NCI-H774 (cell line): Measurements from ENCODE around the gene VPS37C.
"Not testable (repeated sequence)": the region's sequence is repeated elsewhere in the genome, so short reads cannot be mapped to it uniquely, and the experiment has no call there.

ENCODE experiments used
- DNase-seq: peaks from one replicate; lab custom pipeline; 2025; lab: John Stamatoyannopoulos, UW

Gene VPS37C

GRCh38 chr11:61161190-61162091, at the start of gene VPS37C:
TSS of gene VPS37C (minus strand) at chr11:61161426. CDS start at chr11:61138829, 22,597 bp downstream.
- DNase-seq: peak; percentile 92

DNA sequence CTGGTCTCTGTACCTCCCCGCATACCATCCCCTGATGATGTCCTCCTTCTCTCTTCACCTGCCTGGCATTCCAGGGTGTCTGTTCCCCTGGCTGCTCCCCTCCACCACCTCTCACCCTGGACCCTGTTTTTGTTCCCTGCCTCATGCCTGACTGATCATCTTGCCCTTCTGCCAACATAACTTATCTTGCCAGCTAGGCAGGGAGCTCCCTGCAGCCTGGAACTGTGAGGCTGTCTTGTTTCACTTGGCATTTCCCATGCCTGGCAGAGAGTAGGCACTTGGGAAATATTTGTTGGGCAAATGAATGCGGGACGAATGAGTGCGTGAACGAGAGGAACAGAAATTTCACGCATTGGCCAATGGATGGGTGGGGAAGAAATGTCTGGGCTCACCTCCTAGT, 49.4 kb upstream of the VPS37C start:
- DNase-seq: not testable (repeated sequence)

- DNase-seq: not testable (repeated sequence)
Measured at GRCh38 chr11:61207636-61208310, 46.5 kb upstream of the VPS37C start.

DNA sequence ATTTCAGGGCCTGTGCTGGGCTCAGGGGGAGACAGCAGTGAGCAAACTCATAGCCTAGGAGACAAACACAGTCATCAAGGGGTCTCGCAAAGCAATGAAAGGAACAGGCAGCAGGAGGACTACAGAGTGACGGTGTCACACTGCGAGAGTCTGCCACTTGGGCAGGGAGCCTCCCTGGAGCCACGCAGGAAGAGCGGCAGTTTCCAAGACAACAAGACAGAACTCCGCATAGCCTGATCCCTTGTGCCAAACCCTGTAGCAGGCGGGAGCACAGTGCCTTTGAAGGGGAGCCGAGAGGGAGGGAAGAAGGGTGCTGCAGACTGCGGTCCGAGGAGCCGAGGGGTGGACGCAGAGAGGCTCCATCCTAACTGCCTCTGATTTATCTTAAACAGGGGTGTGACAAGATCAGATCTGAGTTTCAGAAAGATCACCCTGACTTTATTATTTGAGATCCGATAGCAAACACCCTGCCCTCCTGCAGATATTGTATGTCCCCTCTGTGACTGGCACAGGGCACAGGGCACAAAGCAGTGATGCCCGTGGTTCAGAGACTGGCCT, 43.4 kb upstream of the VPS37C start:
- DNase-seq: not testable (repeated sequence)

- DNase-seq: not testable (repeated sequence)
Measured at GRCh38 chr11:61203873-61204272, 42.6 kb upstream of the VPS37C start.

GRCh38 chr11:61202950-61203746, 41.9 kb upstream of the VPS37C start, which contains the start of gene PGA3:
TSS of gene PGA3 (plus strand) at chr11:61203515. CDS start at chr11:61203565, 50 bp downstream.
- DNase-seq: not testable (repeated sequence)

DNA sequence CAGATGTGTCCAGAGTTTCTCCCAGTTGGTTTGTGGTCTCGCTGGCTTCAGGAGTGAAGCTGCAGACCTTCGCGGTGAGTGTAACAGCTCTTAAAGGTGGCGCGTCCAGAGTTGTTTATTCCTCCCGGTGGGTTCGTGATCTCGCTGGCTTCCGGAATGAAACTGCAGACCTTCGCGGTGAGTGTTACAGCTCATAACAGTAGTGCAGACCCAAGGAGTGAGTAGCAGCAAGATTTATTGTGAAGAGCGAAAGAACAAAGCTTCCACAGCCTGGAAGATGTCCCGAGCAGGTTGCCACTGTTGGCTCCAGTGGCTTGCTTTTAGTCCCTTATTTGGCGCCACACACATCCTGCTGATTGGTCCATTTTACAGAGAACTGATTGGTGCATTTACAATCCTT, 40.2 kb upstream of the VPS37C start:
- no peak for DNase-seq

DNA sequence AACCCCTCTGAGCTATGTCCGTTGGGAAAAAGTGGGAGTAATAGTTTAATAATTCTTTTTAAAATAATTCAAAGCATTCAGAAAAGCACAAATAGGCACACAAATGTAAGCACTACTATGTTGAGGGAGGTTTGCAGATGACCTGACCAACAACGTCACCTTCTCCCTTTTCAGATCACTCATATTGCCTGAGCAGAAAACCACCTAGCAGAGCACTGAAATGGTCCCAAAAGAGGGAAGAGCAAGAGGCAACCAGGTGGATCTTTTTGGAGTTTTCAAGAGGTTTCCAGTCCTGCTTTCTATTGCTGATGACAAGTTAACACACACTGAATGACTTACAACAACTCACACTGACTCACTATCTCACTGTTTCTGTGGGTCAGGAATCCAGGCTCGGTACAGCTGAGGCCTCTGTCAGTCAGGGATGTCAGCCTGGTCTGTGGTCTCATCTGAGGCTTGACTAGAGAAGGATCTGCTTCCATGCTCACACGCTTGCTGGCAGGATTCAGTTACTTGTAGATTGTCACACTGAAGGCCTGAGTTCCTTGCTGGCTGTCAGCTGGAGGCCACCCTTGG, 37.8 kb upstream of the VPS37C start:
- DNase-seq: no peak

- DNase-seq: no peak
Measured at GRCh38 chr11:61198361-61198760, 37.1 kb upstream of the VPS37C start.

DNA sequence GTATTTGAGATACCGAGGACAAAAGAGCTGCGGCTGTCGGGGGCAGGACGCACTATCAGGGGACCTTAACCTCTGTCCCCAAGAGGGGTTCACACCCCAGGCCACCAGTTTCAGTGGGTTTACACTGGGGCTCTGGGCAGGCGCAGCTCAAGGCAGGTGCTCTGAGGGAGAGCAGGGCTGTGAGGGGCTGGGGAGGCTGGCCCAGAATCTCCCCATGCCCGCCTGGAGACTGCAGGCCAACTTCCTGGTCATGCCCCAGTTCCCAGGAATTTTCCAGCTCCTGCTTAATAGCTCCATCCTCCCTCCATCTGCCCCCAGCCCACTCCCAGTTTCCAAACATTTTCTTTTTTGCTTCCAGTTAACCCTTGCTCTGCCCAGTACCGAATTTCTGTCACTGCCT, 34.5 kb upstream of the VPS37C start:
- DNase-seq: no peak

DNA sequence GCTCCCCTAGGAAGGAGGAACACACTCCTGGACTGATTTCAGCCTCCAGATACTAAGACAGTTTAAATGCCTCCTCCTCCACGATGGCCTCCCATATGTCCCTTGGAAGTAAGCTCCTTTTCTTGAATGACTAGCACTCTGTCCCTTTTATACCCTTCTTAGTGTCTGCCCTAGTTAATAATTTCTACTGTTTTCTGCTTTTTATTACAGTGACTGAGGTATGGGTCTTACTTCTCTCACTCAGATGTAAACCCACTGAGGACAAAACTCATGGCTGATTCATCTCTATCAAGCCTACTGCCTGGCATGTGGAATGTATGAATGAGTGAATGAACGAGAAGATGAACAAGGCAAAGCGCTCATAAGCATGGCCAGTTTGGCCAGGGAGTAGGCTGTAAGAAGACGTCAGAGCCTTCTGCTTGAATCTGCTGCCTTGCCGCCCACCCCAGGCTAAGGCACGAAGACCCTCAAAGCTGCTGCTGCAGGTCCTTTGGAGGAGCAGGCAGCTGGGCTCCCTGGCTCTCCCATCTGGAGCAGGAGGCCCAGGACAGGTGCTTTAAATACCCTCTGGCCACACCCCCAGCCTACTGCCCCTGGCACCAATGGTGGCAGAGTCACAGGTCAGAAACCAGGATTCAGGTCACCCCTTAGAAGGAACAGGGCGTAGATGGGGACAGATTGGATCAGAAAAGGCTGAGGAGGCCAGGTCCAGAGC, 33.9 kb upstream of the VPS37C start:
- DNase-seq: no peak

GRCh38 chr11:61194169-61194671, 33.0 kb upstream of the VPS37C start:
- DNase-seq: no peak

DNA sequence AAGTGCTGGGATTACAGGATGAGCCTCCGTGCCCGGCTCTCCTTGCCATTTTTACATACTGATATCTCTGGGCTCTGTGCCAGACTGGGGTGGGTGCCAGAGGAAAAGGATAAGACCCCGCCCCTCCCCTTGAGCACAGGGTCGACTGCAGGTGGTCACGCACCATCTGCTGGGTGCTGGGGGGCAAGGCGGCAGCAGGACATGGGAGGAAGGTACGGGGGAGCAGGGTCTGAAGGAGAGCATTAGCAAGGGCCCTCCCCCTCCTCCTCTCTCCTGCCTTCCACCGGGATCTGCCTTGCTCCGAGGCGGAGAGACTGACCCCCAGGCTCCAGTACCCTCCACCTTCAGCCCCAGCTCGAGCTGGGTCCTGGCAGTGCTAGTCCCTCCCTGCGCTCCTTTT, 32.4 kb upstream of the VPS37C start:
- no peak for DNase-seq

DNA sequence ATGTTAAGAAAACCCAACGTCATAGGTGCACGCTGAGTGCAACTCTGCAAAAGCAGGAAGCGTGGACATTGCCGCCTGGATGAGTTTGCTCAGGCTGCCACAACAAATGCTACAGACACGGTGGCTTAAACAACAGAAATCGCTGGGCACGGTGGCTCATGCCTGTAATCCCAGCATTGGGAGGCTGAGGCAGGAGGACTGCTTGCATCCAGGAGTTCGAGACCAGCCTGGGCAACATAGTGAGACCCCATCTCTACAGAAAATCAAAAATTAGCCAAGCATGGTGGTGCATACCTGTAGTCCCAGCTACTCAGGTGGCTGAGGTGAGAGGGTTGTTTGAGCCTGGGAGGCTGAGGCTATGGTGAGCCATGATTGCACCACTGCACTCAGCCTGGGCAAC, 28.7 kb upstream of the VPS37C start:
- no peak for DNase-seq

GRCh38 chr11:61187505-61188130, 26.4 kb upstream of the VPS37C start:
- peak; percentile 68 for DNase-seq

GRCh38 chr11:61186504-61186903, 25.3 kb upstream of the VPS37C start:
- no peak for DNase-seq

DNA sequence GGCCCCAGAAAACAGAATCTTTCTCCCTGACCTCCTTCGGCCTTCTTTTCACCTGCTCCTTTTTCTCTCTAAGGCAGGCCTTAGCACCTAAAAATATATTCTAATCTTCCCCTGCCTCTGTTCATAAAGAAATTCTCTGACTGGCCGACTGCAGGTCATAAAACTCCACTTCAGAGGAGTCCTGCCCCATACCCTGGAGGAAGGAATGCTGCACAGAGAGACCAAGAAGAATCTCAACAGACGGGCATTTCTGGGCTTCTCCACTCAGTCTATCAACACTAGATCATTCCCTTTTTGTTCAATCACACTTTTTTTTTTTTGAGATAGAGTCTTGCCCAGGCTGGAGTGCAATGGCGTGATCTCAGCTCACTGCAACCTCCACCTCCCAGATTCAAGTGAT, 22.4 kb upstream of the VPS37C start:
- DNase-seq: no peak

GRCh38 chr11:61181489-61181888, 20.3 kb upstream of the VPS37C start:
- no peak for DNase-seq

DNA sequence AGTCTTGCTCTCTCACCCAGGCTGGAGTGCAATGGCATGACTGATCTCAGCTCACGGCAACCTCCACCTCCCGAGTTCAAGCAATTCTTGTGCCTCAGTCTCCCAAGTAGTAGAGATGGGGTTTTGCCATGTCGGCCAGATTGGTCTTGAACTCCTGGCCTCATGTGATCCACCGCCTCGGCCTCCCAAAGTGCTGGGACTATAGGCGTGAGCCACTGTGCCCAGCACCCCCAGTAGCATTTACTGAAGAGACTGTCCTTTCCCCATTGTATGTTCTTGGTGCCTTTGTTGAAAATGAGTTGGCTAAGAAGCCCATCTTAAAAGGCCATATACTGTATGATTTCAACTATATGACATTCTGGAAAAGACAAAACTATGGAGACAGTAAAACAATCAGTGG, 19.0 kb upstream of the VPS37C start:
- DNase-seq: not testable (repeated sequence)

DNA sequence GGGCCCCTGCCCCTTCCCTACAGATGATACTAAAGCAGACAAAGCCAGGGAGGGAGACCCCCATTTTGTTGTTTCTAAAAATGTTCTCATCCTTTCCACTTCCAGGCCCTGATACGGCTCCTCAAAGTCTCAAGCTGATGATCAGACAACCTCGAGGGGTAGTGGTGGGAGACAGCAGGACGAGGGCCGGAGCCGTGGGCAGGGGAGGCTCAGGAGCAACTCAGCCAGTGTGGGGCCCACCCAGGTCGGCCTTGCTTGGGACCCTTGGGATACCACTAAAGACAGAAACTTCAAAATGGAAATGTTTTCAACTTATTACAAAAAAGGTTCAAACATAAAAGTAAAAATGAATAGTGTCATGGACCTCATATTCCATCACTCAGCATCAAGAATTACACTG, 15.2 kb upstream of the VPS37C start:
- DNase-seq: no peak
